Thyroid gland (tissue), 4 donors: Measurements from ENCODE around the gene FERMT1. TPM values are rescaled to one million over a fixed set of nuclear protein-coding genes. Genes with fewer than 3 reads are reported as not detected.

Experiments
- DNase-seq, 2 donors: peaks; one replicate each; pipeline ENCODE4 v3.0.0-alpha.2; 2019
- H3K27ac ChIP-seq, 3 donors: fragments of 200-600 bp; sonication (generic); 1 replicate in 2 of 3; 2 replicates in 1 of 3; pipeline ENCODE4 v1.5.1; 2016 to 2019; ENCODE audit warnings: mild to moderate bottlenecking in 1 of 3, moderate library complexity in 1 of 3
- H3K27me3 ChIP-seq: fragments of 200-600 bp; sonication (generic); one replicate; pipeline ENCODE4 v1.5.1; 2019
- H3K36me3 ChIP-seq, 2 donors: fragments of 200-600 bp; sonication (generic); one replicate each; pipeline ENCODE4 v1.5.1; 2016 to 2019
- H3K4me1 ChIP-seq, 2 donors: fragments of 200-600 bp; sonication (generic); one replicate each; pipeline ENCODE4 v1.5.1; 2017 to 2019
- H3K4me3 ChIP-seq, 3 donors: fragments of 200-600 bp; sonication (generic); replicated peaks in 1 of 3; 1 replicate in 2 of 3; 2 replicates in 1 of 3; pipeline ENCODE4 v1.5.1; 2016; ENCODE audit warnings: mild to moderate bottlenecking in 1 of 3
- H3K9me3 ChIP-seq: fragments of 200-600 bp; sonication (generic); one replicate; pipeline ENCODE4 v1.5.1; 2017
- CTCF ChIP-seq, 6 experiments: fragments of 200-600 bp in 3 of 6; fragments of 450-650 bp in 3 of 6; sonication (generic) in 3 of 6; IDR thresholded peaks; one replicate each; pipeline ENCODE4 v1.5.1; 2016 to 2019; ENCODE audit warnings: antibody characterized with exemption in 6 of 6, mild to moderate bottlenecking in 2 of 6, inconsistent platforms in 1 of 6, moderate library complexity in 1 of 6
- POLR2A ChIP-seq, 2 donors: fragments of 450-650 bp; IDR thresholded peaks; one replicate each; pipeline ENCODE4 v1.6.1; 2017; ENCODE audit warnings: antibody characterized with exemption in 2 of 2, mild to moderate bottlenecking in 2 of 2, moderate library complexity in 1 of 2
- WGBS, 2 donors: methylation state at CpG; one replicate each; pipeline ENCODE4 v1.1.5; 2017; 5-methylcytosine and 5-hydroxymethylcytosine counted together
- intact Hi-C: fragments of 100-400 bp; cut with DNase I; formaldehyde crosslinking; loops from one replicate; pipeline ENCODE4 v1.15.1; 2023
- total RNA-seq, 4 donors: library from RNA; depleted of rRNA; stranded (reverse); fragments of >200 nt; gene quantifications; one replicate each; pipeline ENCODE4 v1.2.3, GENCODE V29; 2016

The FERMT1 gene
- total RNA-seq, 4 donors from 2014 or later = 6.6 to 11.6 (median 7.5) TPM

- Histone ChIP-seq H3K36me3 (no peaks in the 10 kb centered on the region), H3K27ac (peak overlapping the region; percentile 49 to 77 (median 64)), H3K27me3 (no peaks in the 10 kb centered on the region), H3K4me3 (no peak overlapping the region), H3K4me1 (peaks cover 8 to 9% of the 10 kb centered on the region in 2 donors), H3K9me3 (no peaks in the 10 kb centered on the region)
- TF ChIP-seq POLR2A (IDR thresholded peaks at IDR 0.05) (no peak), CTCF (IDR thresholded peaks at IDR 0.05) (no peak)
- intact Hi-C loops = loop anchor here (10.0 kb wide), 1 partner anchor 126 kb away; no protein-coding TSS in a partner anchor
- peak; percentile 84 to 90 for DNase-seq
- WGBS, 2 donors = 73 to 78% methylated on average over 5 to 6 of the region's 6 CpGs
Observed at GRCh38 chr20:6070829-6071695, 51.8 kb downstream of the FERMT1 start.

GRCh38 chr20:6069669-6070068, 53.2 kb downstream of the FERMT1 start:
- WGBS, 2 donors = 84 to 85% methylated on average over 2 of the region's 2 CpGs
- Histone ChIP-seq H3K4me3 (no peak overlapping the region), H3K4me1 (peaks cover 8 to 9% of the 10 kb centered on the region in 2 donors), H3K36me3 (no peaks in the 10 kb centered on the region), H3K9me3 (no peaks in the 10 kb centered on the region), H3K27me3 (no peaks in the 10 kb centered on the region), H3K27ac (no peak overlapping the region)
- TF ChIP-seq POLR2A (IDR thresholded peaks at IDR 0.05) = no peak
- DNase-seq = no peak
- intact Hi-C loops = loop anchor here (10.0 kb wide), 1 partner anchor 125 kb away; no protein-coding TSS in a partner anchor

GRCh38 chr20:6067763-6068318, 55.0 kb downstream of the FERMT1 start:
- Histone ChIP-seq H3K27me3 (no peaks in the 10 kb centered on the region), H3K4me3 (no peak overlapping the region), H3K27ac (no peak overlapping the region), H3K9me3 (no peaks in the 10 kb centered on the region), H3K4me1 (peaks cover 8 to 9% of the 10 kb centered on the region in 2 donors), H3K36me3 (no peaks in the 10 kb centered on the region)
- WGBS, 2 donors = 80% methylated on average over 4 of the region's 4 CpGs
- intact Hi-C loops = no loop called here
- DNase-seq = no peak
- TF ChIP-seq CTCF (IDR thresholded peaks at IDR 0.05) (no peak), POLR2A (IDR thresholded peaks at IDR 0.05) (no peak)

- no peak for TF ChIP-seq CTCF (IDR thresholded peaks at IDR 0.05)
- no peak for TF ChIP-seq POLR2A (IDR thresholded peaks at IDR 0.05)
- 89 to 95% methylated on average over 3 of the region's 3 CpGs for WGBS, 2 donors
- H3K4me3 ChIP-seq = no peak overlapping the region
- no peaks in the 10 kb centered on the region for H3K36me3 ChIP-seq
- H3K27me3 ChIP-seq = no peaks in the 10 kb centered on the region
- no peak overlapping the region for H3K27ac ChIP-seq
- H3K9me3 ChIP-seq = no peaks in the 10 kb centered on the region
- DNase-seq = no peak
- intact Hi-C loops = no loop called here
- H3K4me1 ChIP-seq = peaks cover 8 to 9% of the 10 kb centered on the region in 2 donors
Observed at GRCh38 chr20:6066582-6066981, 56.2 kb downstream of the FERMT1 start.

GRCh38 chr20:6061544-6061943, 61.3 kb downstream of the FERMT1 start:
- Histone ChIP-seq H3K27me3 (no peaks in the 10 kb centered on the region), H3K27ac (no peak overlapping the region), H3K36me3 (no peaks in the 10 kb centered on the region), H3K9me3 (no peaks in the 10 kb centered on the region), H3K4me3 (no peak overlapping the region), H3K4me1 (no peaks in the 10 kb centered on the region)
- intact Hi-C loops = no loop called here
- no peak for DNase-seq
- TF ChIP-seq CTCF (IDR thresholded peaks at IDR 0.05) (no peak), POLR2A (IDR thresholded peaks at IDR 0.05) (no peak)
- WGBS, 2 donors = 76 to 80% methylated on average over 2 of the region's 2 CpGs
